LNCAP (cell line): Measurements from ENCODE around the gene RING1.

Experiments used
- TF ChIP-seq, protein P1 (sequence below): fragments of 450-650 bp; IDR thresholded peaks from 2 replicates; pipeline ENCODE4 v1.5.1; 2017; ENCODE audit warnings: mild to moderate bottlenecking

Gene RING1

DNA sequence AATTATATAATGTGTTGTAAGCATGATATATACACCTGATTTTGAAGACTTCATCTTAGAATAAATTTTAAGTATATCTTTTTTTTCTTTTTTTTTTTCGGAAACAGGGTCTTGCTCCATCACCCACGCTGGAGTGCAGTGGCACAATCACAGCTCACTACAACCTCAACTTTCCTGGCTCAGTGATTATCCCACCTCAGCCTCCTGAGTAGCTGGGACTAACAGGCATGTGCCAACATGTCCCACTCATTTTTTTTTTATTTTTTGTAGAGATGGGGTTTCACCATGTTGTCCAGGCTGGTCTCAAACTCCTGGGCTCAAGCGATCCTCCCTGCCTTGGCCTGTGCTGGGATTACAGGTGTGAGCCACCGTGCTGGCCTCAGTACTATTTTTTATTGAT is 46.3 kb downstream of the RING1 start:
- TF ChIP-seq, protein P1, sequence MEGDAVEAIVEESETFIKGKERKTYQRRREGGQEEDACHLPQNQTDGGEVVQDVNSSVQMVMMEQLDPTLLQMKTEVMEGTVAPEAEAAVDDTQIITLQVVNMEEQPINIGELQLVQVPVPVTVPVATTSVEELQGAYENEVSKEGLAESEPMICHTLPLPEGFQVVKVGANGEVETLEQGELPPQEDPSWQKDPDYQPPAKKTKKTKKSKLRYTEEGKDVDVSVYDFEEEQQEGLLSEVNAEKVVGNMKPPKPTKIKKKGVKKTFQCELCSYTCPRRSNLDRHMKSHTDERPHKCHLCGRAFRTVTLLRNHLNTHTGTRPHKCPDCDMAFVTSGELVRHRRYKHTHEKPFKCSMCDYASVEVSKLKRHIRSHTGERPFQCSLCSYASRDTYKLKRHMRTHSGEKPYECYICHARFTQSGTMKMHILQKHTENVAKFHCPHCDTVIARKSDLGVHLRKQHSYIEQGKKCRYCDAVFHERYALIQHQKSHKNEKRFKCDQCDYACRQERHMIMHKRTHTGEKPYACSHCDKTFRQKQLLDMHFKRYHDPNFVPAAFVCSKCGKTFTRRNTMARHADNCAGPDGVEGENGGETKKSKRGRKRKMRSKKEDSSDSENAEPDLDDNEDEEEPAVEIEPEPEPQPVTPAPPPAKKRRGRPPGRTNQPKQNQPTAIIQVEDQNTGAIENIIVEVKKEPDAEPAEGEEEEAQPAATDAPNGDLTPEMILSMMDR, result no peak

DNA sequence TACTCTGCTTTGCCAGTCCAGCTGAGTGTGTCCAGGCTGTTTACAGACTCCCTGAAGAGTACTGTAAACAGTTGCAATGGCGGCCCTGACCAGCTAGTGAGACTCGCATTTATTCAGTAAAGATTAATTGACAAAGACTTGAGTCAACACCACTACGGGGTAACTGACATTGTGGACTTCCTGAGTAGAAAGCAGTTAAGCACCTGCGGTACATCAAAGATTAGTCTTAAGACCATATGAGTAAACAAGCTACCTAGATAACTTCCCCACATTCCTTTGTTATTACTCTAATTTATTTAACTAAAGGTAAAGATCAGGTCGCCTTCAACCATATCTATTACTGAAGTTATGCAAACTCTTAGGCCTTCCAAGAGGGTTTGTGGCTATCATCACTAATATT is 50.7 kb downstream of the RING1 start:
- TF ChIP-seq, protein P1, result no peak
